GM06990 (cell line): ENCODE measurements around the gene EPHB6.

Experiments used
- DNase-seq: peaks from one replicate; pipeline ENCODE4 v3.0.0-alpha.2; 2011; ENCODE audit not compliant: insufficient read length; ENCODE audit errors: extremely low read depth
- H3K27me3 ChIP-seq: replicated peaks from 2 replicates; pipeline ENCODE4 v1.6.0; 2011; ENCODE audit warnings: low read length; ENCODE audit not compliant: control insufficient read depth, insufficient read depth
- H3K36me3 ChIP-seq: 2 replicates; pipeline ENCODE4 v1.5.1; 2011; ENCODE audit warnings: low read length; ENCODE audit not compliant: control insufficient read depth, insufficient read depth
- H3K4me3 ChIP-seq: replicated peaks from 2 replicates; pipeline ENCODE4 v1.5.1; 2011; ENCODE audit warnings: low read depth, mild to moderate bottlenecking, control low read depth, low read length
- TF ChIP-seq, protein P1 (sequence below): IDR thresholded peaks from 2 replicates; pipeline ENCODE4 v1.5.1; 2011; ENCODE audit warnings: low read length, control low read depth, mild to moderate bottlenecking, inconsistent platforms; ENCODE audit not compliant: insufficient read depth, poor library complexity, severe bottlenecking

EPHB6 gene

DNA sequence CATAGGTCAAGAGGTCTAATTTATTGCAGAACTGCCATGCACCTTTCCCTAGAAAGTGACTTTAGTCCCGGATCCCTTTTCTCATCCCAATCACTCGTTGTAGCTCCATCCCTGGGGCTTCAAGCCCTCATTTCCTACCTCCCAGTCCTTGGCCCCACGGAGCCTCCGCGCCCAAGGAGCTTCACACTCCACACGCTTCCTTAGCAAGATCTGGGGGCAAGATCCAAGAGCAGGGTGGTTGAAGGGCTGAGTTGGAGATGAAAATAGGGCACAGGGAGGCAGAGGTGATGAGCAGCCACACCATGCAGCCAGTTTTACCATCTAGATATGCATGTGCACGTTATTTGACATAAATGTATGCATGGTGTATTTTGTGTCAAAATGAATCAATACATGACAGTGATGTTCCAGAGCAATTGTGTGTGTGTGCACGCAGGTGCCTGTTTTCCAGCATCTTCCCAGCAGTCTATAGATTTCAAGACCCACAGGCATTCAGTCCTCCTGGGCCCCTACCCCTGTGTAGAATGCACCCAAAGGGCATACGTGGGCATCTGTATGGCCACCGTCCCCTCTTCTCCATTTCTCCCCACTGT, 36.7 kb downstream of the EPHB6 start:
- H3K36me3 ChIP-seq = no peaks in the 10 kb centered on the region
- no peak for DNase-seq

DNA sequence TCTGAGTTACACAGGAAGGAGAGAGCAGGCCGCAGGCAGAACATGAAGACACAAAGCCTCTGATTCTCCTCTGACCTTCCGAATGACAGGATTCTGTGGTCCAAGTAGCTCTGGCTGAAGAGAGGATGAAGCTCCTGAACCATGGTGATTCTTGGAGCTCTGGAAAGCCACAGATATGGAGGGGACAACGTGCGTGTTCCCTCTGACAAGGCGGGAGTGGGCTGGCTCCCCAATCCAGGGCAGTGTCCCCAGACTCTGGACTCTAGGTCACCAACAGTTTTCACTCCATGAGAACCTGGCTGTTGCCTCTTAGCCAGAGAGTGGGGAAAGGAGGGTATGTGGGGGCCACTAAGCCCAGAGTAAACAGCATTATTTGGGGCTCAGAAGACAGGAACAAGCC, 38.1 kb downstream of the EPHB6 start:
- no peaks in the 10 kb centered on the region; the same call in 1 of the 2 replicates for H3K27me3 ChIP-seq
- no peaks in the 10 kb centered on the region for H3K36me3 ChIP-seq
- no peak overlapping the region for H3K4me3 ChIP-seq
- DNase-seq = no peak
- TF ChIP-seq, protein P1, sequence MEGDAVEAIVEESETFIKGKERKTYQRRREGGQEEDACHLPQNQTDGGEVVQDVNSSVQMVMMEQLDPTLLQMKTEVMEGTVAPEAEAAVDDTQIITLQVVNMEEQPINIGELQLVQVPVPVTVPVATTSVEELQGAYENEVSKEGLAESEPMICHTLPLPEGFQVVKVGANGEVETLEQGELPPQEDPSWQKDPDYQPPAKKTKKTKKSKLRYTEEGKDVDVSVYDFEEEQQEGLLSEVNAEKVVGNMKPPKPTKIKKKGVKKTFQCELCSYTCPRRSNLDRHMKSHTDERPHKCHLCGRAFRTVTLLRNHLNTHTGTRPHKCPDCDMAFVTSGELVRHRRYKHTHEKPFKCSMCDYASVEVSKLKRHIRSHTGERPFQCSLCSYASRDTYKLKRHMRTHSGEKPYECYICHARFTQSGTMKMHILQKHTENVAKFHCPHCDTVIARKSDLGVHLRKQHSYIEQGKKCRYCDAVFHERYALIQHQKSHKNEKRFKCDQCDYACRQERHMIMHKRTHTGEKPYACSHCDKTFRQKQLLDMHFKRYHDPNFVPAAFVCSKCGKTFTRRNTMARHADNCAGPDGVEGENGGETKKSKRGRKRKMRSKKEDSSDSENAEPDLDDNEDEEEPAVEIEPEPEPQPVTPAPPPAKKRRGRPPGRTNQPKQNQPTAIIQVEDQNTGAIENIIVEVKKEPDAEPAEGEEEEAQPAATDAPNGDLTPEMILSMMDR = no peak

More for the DNA sequence above, 36.7 kb downstream of the EPHB6 start:
- no peak overlapping the region for H3K4me3 ChIP-seq
- TF ChIP-seq, protein P1 = no peak
- H3K27me3 ChIP-seq = no peaks in the 10 kb centered on the region; the same call in 1 of the 2 replicates

DNA sequence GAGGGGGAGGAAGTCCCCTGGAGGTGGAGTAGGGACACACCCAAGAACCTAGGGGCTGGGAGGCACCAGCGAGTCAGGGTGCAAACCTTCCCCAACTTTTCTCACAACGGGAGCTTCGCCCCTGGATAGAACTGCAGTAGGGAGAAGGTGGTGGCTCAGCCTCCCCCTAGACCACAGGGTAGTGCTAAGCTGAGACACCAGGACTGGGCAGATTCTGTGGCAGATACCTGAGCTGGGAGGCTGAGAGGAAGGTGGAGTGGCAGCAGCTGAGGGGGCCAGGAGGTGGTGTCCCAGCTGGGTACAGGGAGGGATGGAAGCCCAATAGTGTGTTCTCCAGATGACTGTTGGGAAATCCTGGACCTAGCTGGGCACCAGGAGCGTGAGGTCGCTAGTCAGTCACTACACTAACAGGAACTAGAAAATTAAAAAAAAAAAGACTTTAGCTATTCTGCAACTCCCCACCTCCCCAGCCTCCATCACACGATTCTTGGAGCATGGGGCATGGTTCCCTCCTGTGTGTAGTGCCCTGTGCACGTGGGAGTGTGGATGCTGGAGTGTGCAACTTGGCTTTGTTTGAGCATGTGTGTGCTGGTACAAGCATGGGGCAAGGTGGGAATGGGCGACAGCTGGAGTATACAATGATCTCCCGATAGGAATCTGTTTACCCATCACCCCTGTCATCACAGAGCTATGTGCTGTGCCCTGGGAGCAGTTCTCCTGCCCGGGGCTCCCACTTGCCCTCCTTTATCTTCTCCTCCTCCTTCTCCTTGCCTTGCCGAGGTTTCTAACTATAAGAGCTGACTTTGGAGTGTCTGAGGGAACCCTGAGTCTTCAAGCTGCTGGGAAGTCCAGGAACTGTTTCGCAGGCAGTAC, 39.5 kb downstream of the EPHB6 start:
- H3K27me3 ChIP-seq = no peaks in the 10 kb centered on the region; the same call in 1 of the 2 replicates
- H3K4me3 ChIP-seq = no peak overlapping the region
- TF ChIP-seq, protein P1 = no peak
- DNase-seq = no peak
- no peaks in the 10 kb centered on the region for H3K36me3 ChIP-seq

DNA sequence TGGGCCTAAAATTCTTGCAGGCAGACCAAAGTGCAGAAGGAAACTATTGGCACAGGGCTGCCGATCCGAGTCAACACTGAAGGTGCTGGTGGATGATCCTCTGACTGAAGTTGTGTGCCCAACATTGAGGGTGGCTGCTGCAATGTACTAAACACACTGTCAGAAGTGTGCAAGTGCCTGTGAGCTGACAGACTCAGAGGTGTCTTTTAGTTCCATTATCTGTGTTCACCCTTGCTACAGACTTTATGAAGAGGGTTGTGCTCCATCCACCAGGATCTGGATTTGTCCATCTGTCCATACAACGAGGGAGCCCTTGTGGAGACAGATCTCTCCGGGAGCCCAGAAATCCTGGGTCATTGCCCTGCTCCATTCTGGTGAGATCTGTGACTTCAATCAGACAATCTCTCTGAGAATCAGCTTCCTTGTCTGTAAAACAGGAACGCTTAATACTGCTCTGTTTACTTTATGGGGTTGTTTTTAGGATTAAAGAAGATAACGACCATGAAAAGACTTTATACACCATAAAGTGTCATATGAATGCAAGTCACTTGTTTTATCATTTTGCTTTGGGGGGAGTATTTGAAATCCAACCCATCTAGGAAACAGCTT, 40.2 kb downstream of the EPHB6 start:
- DNase-seq = no peak

DNA sequence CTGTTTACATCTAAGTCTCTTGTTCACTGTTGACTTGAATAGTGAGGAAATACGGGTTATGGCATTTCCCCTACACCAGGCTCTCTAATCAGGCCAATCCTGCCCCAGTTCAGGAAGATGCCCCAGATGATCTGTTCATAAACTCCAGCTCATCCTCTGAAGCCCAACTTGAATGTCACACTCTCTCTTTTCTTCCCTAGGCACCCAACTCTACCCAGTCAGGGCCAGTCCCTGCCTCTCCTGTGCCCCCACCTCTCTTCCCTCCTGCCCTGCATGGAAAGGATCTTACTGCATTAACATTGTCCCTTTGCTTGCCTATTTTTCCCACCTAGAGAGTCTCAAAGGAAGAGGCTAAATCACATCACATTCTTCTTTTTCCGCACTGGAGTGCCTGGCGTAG, 41.3 kb downstream of the EPHB6 start:
- Histone ChIP-seq H3K27me3 (no peaks in the 10 kb centered on the region; the same call in none of the 2 replicates), H3K4me3 (no peak overlapping the region), H3K36me3 (no peaks in the 10 kb centered on the region)
- TF ChIP-seq, protein P1 = no peak
- no peak for DNase-seq

More for the DNA sequence above, 40.2 kb downstream of the EPHB6 start:
- H3K27me3 ChIP-seq = no peaks in the 10 kb centered on the region; the same call in none of the 2 replicates
- TF ChIP-seq, protein P1 = no peak
- no peaks in the 10 kb centered on the region for H3K36me3 ChIP-seq
- H3K4me3 ChIP-seq = no peak overlapping the region
